Right atrium auricular region (tissue), 2 donors: Measurements from ENCODE around the gene TPM3. TPM values are rescaled to one million over a fixed set of nuclear protein-coding genes. Genes with fewer than 3 reads are reported as not detected.

ENCODE experiments used
- DNase-seq: peaks from one replicate; pipeline ENCODE4 v3.0.0-alpha.2; 2019; ENCODE audit warnings: low spot score
- H3K27ac ChIP-seq, 2 donors: fragments of 200-600 bp; sonication (generic); 1 replicate in 1 of 2; 2 replicates in 1 of 2; pipeline ENCODE4 v1.5.1; 2016 to 2019
- H3K27me3 ChIP-seq, 2 donors: fragments of 200-600 bp; sonication (generic); one replicate each; pipeline versions ENCODE4 v1.5.1 to v1.6.0; 2017 to 2019
- H3K36me3 ChIP-seq: fragments of 200-600 bp; sonication (generic); one replicate; pipeline ENCODE4 v1.5.1; 2016
- H3K4me1 ChIP-seq, 2 donors: fragments of 200-600 bp; sonication (generic); one replicate each; pipeline versions ENCODE4 v1.5.1 to v1.6.0; 2017 to 2019
- H3K4me3 ChIP-seq, 2 donors: fragments of 200-600 bp; sonication (generic); 1 replicate in 1 of 2; 2 replicates in 1 of 2; pipeline ENCODE4 v1.5.1; 2017 to 2019; ENCODE audit warnings: mild to moderate bottlenecking in 1 of 2, moderate library complexity in 1 of 2
- H3K9me3 ChIP-seq, 2 donors: fragments of 200-600 bp; sonication (generic); one replicate each; pipeline ENCODE4 v1.5.1; 2019
- CTCF ChIP-seq, 2 donors: fragments of 200-600 bp; sonication (generic); IDR thresholded peaks; one replicate each; pipeline ENCODE4 v1.5.1; 2019; ENCODE audit warnings: antibody characterized with exemption in 2 of 2
- microRNA counts, 2 donors: library from miRNA; unstranded; fragments of <30 nt; microRNA quantifications; one replicate each; lab custom pipeline; 2016 to 2017
- microRNA-seq, 2 donors: library from miRNA; unstranded; fragments of <30 nt; microRNA quantifications; one replicate each; pipeline ENCODE4, GENCODE V29; 2016 to 2017; ENCODE audit warnings: borderline number of aligned reads in 2 of 2, borderline replicate concordance in 1 of 2
- total RNA-seq, 2 donors: library from RNA; depleted of rRNA; stranded (reverse); fragments of >200 nt; gene quantifications; one replicate each; pipeline ENCODE4 v1.1.0, GENCODE V29; 2016

Gene TPM3
- total RNA-seq, 2 donors from 2014 or later: 469 to 975 TPM

- Histone ChIP-seq H3K27ac (no peak overlapping the region), H3K27me3 (no peaks in the 10 kb centered on the region), H3K36me3 (no peaks in the 10 kb centered on the region), H3K4me3 (no peak overlapping the region), H3K4me1 (no peaks in the 10 kb centered on the region), H3K9me3 (no peaks in the 10 kb centered on the region)
- no peak for DNase-seq
- no peak for TF ChIP-seq CTCF (IDR thresholded peaks at IDR 0.05)
Measured at GRCh38 chr1:154115180-154115579, 76.7 kb downstream of the TPM3 start.

MicroRNAs encoded within 50 kb of the gene (microRNA counts, 767-probe panel; counts per million panel counts)
- 0 to 31.0 counts per million in 2 donors for microRNA hsa-miR-190b (lab: Ali Mortazavi, UCI)

Small RNA genes lying within 50 kb of the gene (microRNA-seq; reads per million reads assigned to microRNA genes)
- gene MIR190B: 101 to 137 reads per million in 2 donors

Other genes starting within 250 kb of the TPM3 start
- gene DENND4B, start 245.4 kb downstream of the TPM3 start, total RNA-seq: 10 to 100 TPM; 22.0 to 26.6 TPM
- 10 to 100 TPM; 10.5 to 14.3 TPM for gene CRTC2, start 233.5 kb downstream of the TPM3 start, total RNA-seq
- 10 to 100 TPM; 56.7 to 95.4 TPM for gene SLC39A1, start 228.6 kb downstream of the TPM3 start, total RNA-seq
- 1 to 10 TPM; 4.9 to 5.6 TPM for gene CREB3L4, start 224.2 kb downstream of the TPM3 start, total RNA-seq
- 100 to 1,000 TPM; 168 to 248 TPM for gene JTB, start 214.4 kb downstream of the TPM3 start, total RNA-seq
- gene RAB13, start 205.8 kb downstream of the TPM3 start, total RNA-seq: 10 to 100 TPM; 25.7 to 34.8 TPM
- gene RPS27, start 201.3 kb downstream of the TPM3 start, total RNA-seq: 1,000 to 10,000 TPM in 1 of 2 donors, 100 to 1,000 TPM in 1; 709 to 1,582 TPM
- under 1 TPM in 1 of 2 donors, not detected in 1; 0.28 TPM for gene NUP210L, start 37.0 kb downstream of the TPM3 start, total RNA-seq
- not detected for gene CFAP141, start 14.2 kb upstream of the TPM3 start, total RNA-seq
- gene UBAP2L, start 28.9 kb upstream of the TPM3 start, total RNA-seq: 10 to 100 TPM; 48.9 to 58.6 TPM
- 100 to 1,000 TPM; 129 to 168 TPM for gene HAX1, start 80.5 kb upstream of the TPM3 start, total RNA-seq
- not detected for gene AQP10, start 129.0 kb upstream of the TPM3 start, total RNA-seq
- 10 to 100 TPM; 22.8 to 82.5 TPM for gene ATP8B2, start 133.4 kb upstream of the TPM3 start, total RNA-seq
- gene IL6R, start 213.2 kb upstream of the TPM3 start, total RNA-seq: 10 to 100 TPM; 11.8 to 21.8 TPM